ENCODE data around the gene C11orf86.
"Not testable (repeated sequence)": the region's sequence is repeated elsewhere in the genome, so short reads cannot be mapped to it uniquely, and the experiment has no call there.

C11orf86 gene

DNA sequence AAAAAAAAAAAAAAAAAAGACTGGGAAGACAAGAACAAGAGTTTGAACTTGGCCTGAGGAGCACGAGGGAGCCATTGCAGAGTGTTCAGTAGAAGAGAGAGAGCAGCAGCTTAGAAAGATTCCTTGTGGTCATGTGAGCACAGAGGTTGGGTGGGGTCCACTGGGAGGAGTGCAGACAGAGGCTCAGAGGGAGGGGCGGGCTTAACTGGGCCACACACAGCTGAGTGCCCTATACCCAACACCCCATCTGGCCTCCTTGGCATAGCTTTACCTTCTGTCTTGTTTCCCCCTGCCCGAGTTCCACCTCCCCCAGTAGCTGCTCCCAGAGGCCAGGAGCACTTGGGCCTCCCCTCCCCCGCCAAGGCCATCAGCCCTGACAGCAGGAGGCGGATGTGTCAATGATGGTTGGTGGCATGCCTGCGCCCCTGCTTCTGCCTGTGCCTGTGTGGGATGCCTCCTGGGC lies 12.1 kb downstream of the C11orf86 start:
- DNase-seq: peak; percentile 33
- H3K4me1 Mint-ChIP-seq: peaks cover 24% of the 10 kb centered on the region
- no peak overlapping the region for H3K27ac Mint-ChIP-seq
- TF ChIP-seq, protein P1, sequence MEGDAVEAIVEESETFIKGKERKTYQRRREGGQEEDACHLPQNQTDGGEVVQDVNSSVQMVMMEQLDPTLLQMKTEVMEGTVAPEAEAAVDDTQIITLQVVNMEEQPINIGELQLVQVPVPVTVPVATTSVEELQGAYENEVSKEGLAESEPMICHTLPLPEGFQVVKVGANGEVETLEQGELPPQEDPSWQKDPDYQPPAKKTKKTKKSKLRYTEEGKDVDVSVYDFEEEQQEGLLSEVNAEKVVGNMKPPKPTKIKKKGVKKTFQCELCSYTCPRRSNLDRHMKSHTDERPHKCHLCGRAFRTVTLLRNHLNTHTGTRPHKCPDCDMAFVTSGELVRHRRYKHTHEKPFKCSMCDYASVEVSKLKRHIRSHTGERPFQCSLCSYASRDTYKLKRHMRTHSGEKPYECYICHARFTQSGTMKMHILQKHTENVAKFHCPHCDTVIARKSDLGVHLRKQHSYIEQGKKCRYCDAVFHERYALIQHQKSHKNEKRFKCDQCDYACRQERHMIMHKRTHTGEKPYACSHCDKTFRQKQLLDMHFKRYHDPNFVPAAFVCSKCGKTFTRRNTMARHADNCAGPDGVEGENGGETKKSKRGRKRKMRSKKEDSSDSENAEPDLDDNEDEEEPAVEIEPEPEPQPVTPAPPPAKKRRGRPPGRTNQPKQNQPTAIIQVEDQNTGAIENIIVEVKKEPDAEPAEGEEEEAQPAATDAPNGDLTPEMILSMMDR (IDR thresholded peaks at IDR 0.05): no peak
- no peaks in the 10 kb centered on the region for H3K36me3 Mint-ChIP-seq (ENCODE audit: low read depth)
- H3K27me3 Mint-ChIP-seq (ENCODE audit: low read depth, poor library complexity): peaks cover 16% of the 10 kb centered on the region
- no peak overlapping the region for H3K4me3 Mint-ChIP-seq
- H3K9me3 Mint-ChIP-seq: peaks cover 3% of the 10 kb centered on the region

DNA sequence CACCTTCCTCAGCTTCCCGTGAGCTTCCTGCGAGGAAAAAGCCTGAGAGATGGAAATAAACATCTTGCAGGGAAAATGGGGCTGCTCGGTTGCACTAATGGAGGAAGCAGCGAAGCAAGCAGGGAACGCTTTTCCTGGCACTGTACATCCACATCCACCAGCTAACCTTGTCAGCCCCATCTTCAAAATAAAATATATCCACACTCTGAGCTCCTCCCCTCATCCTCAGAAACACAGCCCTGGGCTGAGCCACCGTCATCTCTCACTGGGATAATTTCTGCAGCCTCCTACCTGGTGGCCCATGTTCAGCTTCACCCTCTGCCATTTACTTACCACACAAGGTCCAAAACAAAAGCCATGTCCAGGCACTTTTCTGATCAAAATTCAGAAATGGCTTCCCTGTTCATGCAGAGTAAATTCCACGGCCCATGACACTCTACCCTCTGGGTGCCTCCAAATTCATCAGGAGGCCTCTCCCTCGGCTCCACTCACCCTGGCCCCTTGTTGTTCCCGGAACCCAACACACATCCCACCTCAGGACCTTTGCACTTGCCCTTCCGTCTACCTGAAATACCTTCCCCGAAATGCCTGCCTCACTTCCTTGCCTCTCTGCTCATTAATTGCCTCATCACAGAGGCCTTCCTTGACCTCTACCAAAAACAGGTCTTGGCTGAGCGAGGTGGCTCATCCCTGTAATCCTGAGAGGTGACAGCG lies 13.0 kb downstream of the C11orf86 start:
- TF ChIP-seq, protein P1 (IDR thresholded peaks at IDR 0.05): no peak
- DNase-seq: no peak
- Mint-ChIP-seq H3K36me3 (ENCODE audit: low read depth) (no peaks in the 10 kb centered on the region), H3K9me3 (peaks cover 3% of the 10 kb centered on the region), H3K4me1 (peaks cover 24% of the 10 kb centered on the region), H3K27me3 (ENCODE audit: low read depth, poor library complexity) (peaks cover 12% of the 10 kb centered on the region), H3K27ac (peak overlapping the region; percentile 62), H3K4me3 (no peak overlapping the region)

DNA sequence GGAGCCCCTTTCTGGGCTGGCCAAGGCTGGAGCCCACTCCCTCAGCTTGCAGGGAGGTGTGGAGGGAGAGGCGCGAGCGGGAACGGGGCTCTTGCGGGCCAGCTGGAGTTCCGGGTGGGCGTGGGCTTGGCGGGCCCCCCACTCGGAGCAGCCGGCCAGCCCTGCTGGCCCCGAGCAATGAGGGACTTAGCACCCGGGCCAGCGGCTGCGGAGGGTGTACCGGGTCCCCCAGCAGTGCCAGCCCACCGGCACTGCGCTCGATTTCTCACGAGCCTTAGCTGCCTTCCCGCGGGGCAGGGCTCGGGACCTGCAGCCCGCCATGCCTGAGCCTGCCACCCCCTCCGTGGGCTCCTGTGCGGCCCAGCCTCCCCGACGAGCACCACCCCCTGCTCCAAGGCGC lies 13.6 kb downstream of the C11orf86 start:
- Mint-ChIP-seq H3K27me3 (ENCODE audit: low read depth, poor library complexity) (peaks cover 11% of the 10 kb centered on the region), H3K4me1 (peaks cover 24% of the 10 kb centered on the region)
- not testable (repeated sequence) for DNase-seq; H3K9me3 Mint-ChIP-seq; H3K4me3 Mint-ChIP-seq; H3K36me3 Mint-ChIP-seq (ENCODE audit: low read depth); H3K27ac Mint-ChIP-seq

DNA sequence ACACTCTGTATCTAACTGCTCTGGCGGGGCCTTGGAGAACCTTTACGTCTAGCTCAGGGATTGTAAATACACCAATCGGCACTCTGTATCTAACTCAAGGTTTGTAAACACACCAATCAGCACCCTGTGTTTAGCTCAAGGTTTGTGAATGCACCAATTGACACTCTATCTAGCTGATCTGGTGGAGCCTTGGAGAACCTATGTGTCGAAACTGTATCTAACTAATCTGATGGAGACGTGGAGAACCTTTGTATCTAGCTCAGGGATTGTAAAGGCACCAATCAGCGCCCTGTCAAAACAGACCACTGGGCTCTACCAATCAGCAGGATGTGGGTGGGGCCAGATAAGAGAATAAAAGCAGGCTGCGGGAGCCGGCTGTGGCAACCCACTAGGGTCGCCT lies 14.3 kb downstream of the C11orf86 start:
- H3K36me3 Mint-ChIP-seq (ENCODE audit: low read depth); H3K4me3 Mint-ChIP-seq; H3K27ac Mint-ChIP-seq; DNase-seq; H3K9me3 Mint-ChIP-seq: not testable (repeated sequence)
- Mint-ChIP-seq H3K27me3 (ENCODE audit: low read depth, poor library complexity) (peaks cover 16% of the 10 kb centered on the region), H3K4me1 (peaks cover 24% of the 10 kb centered on the region)

DNA sequence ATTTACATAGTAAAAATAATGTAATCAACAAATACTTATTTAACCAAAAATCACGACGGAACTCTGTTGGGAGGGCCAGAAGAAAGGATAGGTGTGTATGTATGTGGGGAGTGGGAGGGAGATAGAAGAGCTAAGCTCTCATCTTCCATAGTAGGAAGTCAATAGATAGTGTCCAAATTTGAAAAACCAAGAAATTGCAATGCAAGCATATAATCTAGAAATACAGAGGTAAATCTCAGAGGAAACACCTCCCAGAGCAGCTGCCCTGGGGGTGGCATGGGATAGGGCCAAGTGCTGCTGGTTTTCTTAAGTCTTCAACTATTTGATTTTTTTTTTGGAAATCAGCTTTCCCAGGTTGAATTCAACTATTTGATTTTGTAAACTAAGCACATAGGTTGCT lies 16.9 kb downstream of the C11orf86 start:
- Mint-ChIP-seq H3K4me3 (no peak overlapping the region), H3K9me3 (peaks cover 3% of the 10 kb centered on the region), H3K4me1 (peaks cover 20% of the 10 kb centered on the region), H3K36me3 (ENCODE audit: low read depth) (no peaks in the 10 kb centered on the region), H3K27me3 (ENCODE audit: low read depth, poor library complexity) (peaks cover 19% of the 10 kb centered on the region), H3K27ac (peak overlapping the region; percentile 38)
- no peak for DNase-seq
- TF ChIP-seq, protein P1 (IDR thresholded peaks at IDR 0.05): no peak

DNA sequence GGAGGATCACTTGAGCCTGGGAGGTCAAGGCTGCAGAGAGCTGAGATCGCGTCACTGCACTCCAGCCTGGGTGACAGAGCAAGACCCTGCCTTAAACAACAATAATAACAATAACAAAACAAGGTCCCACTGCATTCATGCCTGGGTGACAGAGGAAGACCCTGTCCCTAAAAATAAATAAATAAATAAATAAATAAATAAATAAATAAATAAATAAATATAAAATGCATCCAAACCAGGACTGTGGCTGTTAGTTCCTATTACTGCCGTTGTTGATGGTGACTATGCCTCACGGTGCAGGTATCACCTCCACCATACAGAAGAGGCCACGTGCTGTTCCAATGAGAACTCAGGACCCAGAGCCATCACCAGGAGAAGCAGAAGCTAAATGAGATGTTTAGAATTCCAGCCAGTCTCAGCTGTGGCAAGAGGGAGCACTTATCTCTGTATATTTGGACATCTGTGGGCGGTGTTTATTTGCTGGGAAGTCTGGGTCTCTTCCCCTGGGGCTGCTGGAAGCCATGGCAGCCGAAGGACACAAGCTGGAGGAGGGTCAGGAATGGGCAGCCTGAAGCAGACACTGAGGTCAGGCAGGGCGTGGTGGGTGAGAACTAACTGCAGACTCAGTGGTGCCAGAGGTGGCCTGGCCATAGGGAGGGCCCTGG lies 21.6 kb downstream of the C11orf86 start:
- no peak for DNase-seq
- Mint-ChIP-seq H3K36me3 (ENCODE audit: low read depth) (no peaks in the 10 kb centered on the region), H3K27ac (peak overlapping the region; percentile 18), H3K4me3 (no peak overlapping the region), H3K4me1 (peaks cover 9% of the 10 kb centered on the region), H3K27me3 (ENCODE audit: low read depth, poor library complexity) (peaks cover 28% of the 10 kb centered on the region), H3K9me3 (no peaks in the 10 kb centered on the region)
- TF ChIP-seq, protein P1 (IDR thresholded peaks at IDR 0.05): no peak
